ENCODE measurements around the gene CHKB.

GRCh38 chr22:50613291-50613981 lies 30.8 kb upstream of the CHKB start:
- TF ChIP-seq ZNF274 (IDR thresholded peaks at IDR 0.05; ENCODE audit: borderline replicate concordance, extremely low read depth, low read length) (no peak), POLR2AphosphoS5 (IDR thresholded peaks at IDR 0.05; ENCODE audit: low read depth, low read length) (no peak), JUN (IDR thresholded peaks at IDR 0.05; ENCODE audit: low read depth, low read length) (no peak), HDAC6 (IDR thresholded peaks at IDR 0.05; ENCODE audit: low read depth, low read length) (no peak), CTCF (IDR thresholded peaks at IDR 0.05; ENCODE audit: control extremely low read depth in 1 of 3, insufficient read depth in 1 of 3, low read depth in 1 of 3, low read length in 3 of 3) (peak in 2 of 3 experiments; percentile 13 to 18; a peak in 2 of 4 replicates), SUZ12 (IDR thresholded peaks at IDR 0.05; ENCODE audit: low read length) (no peak), CHD2 (IDR thresholded peaks at IDR 0.05; ENCODE audit: low read length) (no peak), POLR2A (IDR thresholded peaks at IDR 0.05; ENCODE audit: control extremely low read depth in 1 of 2, low read depth in 2 of 2, low read length in 2 of 2) (no peak), USF2 (IDR thresholded peaks at IDR 0.05; ENCODE audit: low read length) (no peak), TAF1 (IDR thresholded peaks at IDR 0.05; ENCODE audit: low read depth, low read length) (no peak), BCL11A (IDR thresholded peaks at IDR 0.05; ENCODE audit: low read depth in 2 of 2, low read length in 2 of 2) (no peak), SP1 (IDR thresholded peaks at IDR 0.05; ENCODE audit: low read depth, low read length) (no peak), PHF8 (conservative IDR thresholded peaks at IDR 0.05; ENCODE audit: low read depth, low read length) (no peak), RNF2 (IDR thresholded peaks at IDR 0.05; ENCODE audit: borderline replicate concordance, low read depth, low read length, missing control alignments, poor library complexity, severe bottlenecking) (no peak)
